22Rv1 (cell line): ENCODE data around the gene PDGFA.

Experiments used
- ZFX ChIP-seq: fragments of 450-650 bp; IDR thresholded peaks from 2 replicates; pipeline ENCODE4 v1.6.1; 2017; ENCODE audit warnings: antibody characterized with exemption, borderline replicate concordance
- TF ChIP-seq, protein P1 (sequence below): fragments of 450-650 bp; IDR thresholded peaks from 2 replicates; pipeline ENCODE4 v1.5.1; 2017; ENCODE audit warnings: mild to moderate bottlenecking

DNA sequence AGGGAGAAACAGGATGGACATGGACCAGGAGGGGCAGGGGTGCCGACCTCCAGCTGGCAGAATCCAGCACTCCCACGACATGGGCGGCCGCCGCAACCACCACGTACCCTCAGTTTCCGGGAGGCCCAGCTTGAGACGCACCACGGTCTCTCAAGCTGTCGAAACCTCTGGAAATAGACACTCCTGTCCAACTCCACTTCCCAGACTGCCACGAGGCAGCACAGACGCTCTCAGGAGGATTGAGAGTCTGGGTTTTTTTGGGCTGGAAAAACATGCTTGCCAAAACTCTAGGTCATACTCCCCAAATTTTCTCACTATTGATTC, 37.9 kb upstream of the PDGFA start:
- TF ChIP-seq, protein P1, sequence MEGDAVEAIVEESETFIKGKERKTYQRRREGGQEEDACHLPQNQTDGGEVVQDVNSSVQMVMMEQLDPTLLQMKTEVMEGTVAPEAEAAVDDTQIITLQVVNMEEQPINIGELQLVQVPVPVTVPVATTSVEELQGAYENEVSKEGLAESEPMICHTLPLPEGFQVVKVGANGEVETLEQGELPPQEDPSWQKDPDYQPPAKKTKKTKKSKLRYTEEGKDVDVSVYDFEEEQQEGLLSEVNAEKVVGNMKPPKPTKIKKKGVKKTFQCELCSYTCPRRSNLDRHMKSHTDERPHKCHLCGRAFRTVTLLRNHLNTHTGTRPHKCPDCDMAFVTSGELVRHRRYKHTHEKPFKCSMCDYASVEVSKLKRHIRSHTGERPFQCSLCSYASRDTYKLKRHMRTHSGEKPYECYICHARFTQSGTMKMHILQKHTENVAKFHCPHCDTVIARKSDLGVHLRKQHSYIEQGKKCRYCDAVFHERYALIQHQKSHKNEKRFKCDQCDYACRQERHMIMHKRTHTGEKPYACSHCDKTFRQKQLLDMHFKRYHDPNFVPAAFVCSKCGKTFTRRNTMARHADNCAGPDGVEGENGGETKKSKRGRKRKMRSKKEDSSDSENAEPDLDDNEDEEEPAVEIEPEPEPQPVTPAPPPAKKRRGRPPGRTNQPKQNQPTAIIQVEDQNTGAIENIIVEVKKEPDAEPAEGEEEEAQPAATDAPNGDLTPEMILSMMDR = no peak
- no peak for TF ChIP-seq ZFX
